Measurements from ENCODE around the gene ZNF48.

The ZNF48 gene

GRCh38 chr16:30444231-30445148, 49.3 kb downstream of the ZNF48 start:
- DNase-seq, result no peak

- no peak for DNase-seq
These were observed 49.9 kb downstream of the ZNF48 start for GRCh38 chr16:30445149-30445407.

GRCh38 chr16:30445408-30446202, 50.4 kb downstream of the ZNF48 start, which contains the start of gene SEPHS2:
SEPHS2 (minus strand) TSS chr16:30445874; CDS start chr16:30445727, 147 bp downstream.
- DNase-seq, result peak; percentile 98

GRCh38 chr16:30446203-30446595, 51.0 kb downstream of the ZNF48 start:
- DNase-seq, result no peak

DNA sequence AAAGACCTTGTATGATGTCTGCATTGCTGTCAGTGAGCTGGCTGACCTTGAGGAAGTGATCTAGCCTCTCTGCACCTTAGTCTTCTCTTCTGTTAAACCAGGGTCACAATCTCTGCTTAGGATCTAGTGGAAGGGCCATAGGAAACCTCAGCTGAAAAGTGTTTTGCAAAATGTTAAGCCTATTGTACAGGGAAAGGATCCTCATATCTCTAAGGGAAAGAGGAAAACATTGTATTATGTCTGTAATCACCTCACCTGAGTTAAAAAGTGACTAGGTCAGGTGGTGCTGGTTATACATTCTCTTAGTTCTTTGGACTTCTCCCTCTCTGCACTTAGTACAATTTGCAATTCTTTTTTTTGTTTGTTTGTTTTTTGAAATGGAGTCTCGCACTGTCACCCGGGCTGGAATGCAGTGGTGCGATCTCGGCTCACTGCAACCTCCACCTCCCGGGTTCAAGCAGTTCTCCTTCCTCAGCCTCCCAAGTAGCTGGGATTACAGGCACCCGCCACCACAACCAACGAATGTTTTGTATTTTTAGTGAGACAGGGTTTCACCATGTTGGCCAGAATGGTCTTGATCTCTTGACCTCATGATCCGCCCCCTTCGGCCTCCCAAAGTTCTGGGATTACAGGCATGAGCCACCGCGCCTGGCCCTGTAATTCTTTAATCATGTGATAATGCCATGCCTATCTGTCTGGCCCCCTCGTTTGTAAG, 52.4 kb downstream of the ZNF48 start:
- no peak for DNase-seq

GRCh38 chr16:30449116-30449435, 53.9 kb downstream of the ZNF48 start:
- DNase-seq, result no peak

Data from SHP77 treated with DMSO at 0.1 percent for 48 hours (cell line).